GM23248 (cell line): ENCODE measurements around the gene RAD51AP2. TPM values are rescaled to one million over a fixed set of nuclear protein-coding genes. Genes with fewer than 3 reads are reported as not detected.

ENCODE experiments used
- DNase-seq: peaks from one replicate; pipeline ENCODE4 v3.0.0-alpha.2; 2015
- H2AFZ ChIP-seq: fragments of 200-600 bp; sonication (generic); 2 replicates; pipeline ENCODE4 v1.6.1; 2016; ENCODE audit warnings: antibody characterized with exemption
- H3F3A ChIP-seq: fragments of 200-600 bp; sonication (generic); 2 replicates; pipeline ENCODE4 v1.6.1; 2016; ENCODE audit warnings: mild to moderate bottlenecking, antibody characterized with exemption, mixed run types; ENCODE audit not compliant: insufficient read depth
- H3K27ac ChIP-seq: fragments of 200-600 bp; sonication (generic); 2 replicates; pipeline ENCODE4 v1.5.1; 2016; ENCODE audit warnings: mild to moderate bottlenecking
- H3K27me3 ChIP-seq: fragments of 200-600 bp; sonication (generic); replicated peaks from 2 replicates; pipeline ENCODE4 v1.6.1; 2016; ENCODE audit warnings: mild to moderate bottlenecking; ENCODE audit not compliant: insufficient read depth
- H3K36me3 ChIP-seq: fragments of 200-600 bp; sonication (generic); 2 replicates; pipeline ENCODE4 v1.6.1; 2016; ENCODE audit warnings: low read depth, mild to moderate bottlenecking
- H3K4me1 ChIP-seq: fragments of 200-600 bp; sonication (generic); 2 replicates; pipeline ENCODE4 v1.6.1; 2016; ENCODE audit warnings: mild to moderate bottlenecking; ENCODE audit not compliant: insufficient read depth
- H3K4me2 ChIP-seq: fragments of 200-600 bp; sonication (generic); one replicate; pipeline ENCODE4 v1.6.1; 2016; ENCODE audit warnings: mild to moderate bottlenecking; ENCODE audit not compliant: unreplicated experiment
- H3K4me3 ChIP-seq: fragments of 200-600 bp; sonication (generic); 2 replicates; pipeline ENCODE4 v1.5.1; 2016; ENCODE audit warnings: mild to moderate bottlenecking
- H3K79me2 ChIP-seq: fragments of 200-600 bp; sonication (generic); 2 replicates; pipeline ENCODE4 v1.6.1; 2016; ENCODE audit warnings: mild to moderate bottlenecking; ENCODE audit not compliant: insufficient read depth
- H3K9ac ChIP-seq: fragments of 200-600 bp; sonication (generic); 2 replicates; pipeline ENCODE4 v1.6.1; 2016; ENCODE audit warnings: mild to moderate bottlenecking
- H3K9me2 ChIP-seq: fragments of 200-600 bp; sonication (generic); 2 replicates; pipeline ENCODE4 v1.6.1; 2016; ENCODE audit warnings: mixed run types, mild to moderate bottlenecking, moderate library complexity; ENCODE audit not compliant: insufficient read depth
- H3K9me3 ChIP-seq: fragments of 200-600 bp; sonication (generic); one replicate; pipeline ENCODE4 v1.6.1; 2017; ENCODE audit warnings: low read depth
- H4K20me1 ChIP-seq: fragments of 200-600 bp; sonication (generic); 2 replicates; pipeline ENCODE4 v1.6.0; 2016; ENCODE audit not compliant: insufficient read depth
- EZH2 ChIP-seq: fragments of 200-600 bp; sonication (generic); IDR thresholded peaks from 2 replicates; pipeline ENCODE4 v1.6.1; 2018; ENCODE audit warnings: antibody characterized with exemption, mild to moderate bottlenecking; ENCODE audit not compliant: insufficient read depth, poor library complexity, severe bottlenecking
- EZH2phosphoT487 ChIP-seq: fragments of 200-600 bp; sonication (generic); IDR thresholded peaks from 2 replicates; pipeline ENCODE4 v1.6.1; 2018; ENCODE audit warnings: antibody characterized with exemption, moderate library complexity, mild to moderate bottlenecking, low read depth; ENCODE audit not compliant: insufficient read depth
- WGBS, 2 experiments: methylation state at CpG; one replicate each; pipeline ENCODE4 v1.1.6; 2015 to 2017; ENCODE audit warnings: low lambda C conversion rate in 2 of 2, low coverage in 1 of 2; ENCODE audit errors: missing lambda C conversion rate in 2 of 2; 5-methylcytosine and 5-hydroxymethylcytosine counted together
- in situ Hi-C: fragments of 300-500 bp; cut with MboI; formaldehyde crosslinking; loops from 2 replicates; pipeline ENCODE4 v1.15.0; 2020
- polyA plus RNA-seq: library from polyadenylated mRNA; unstranded; fragments of >200 nt; fragmentation: Nextera tagmentation; extraction: Ambion mirVana; gene quantifications from 2 replicates; pipeline ENCODE4 v1.2.1, GENCODE V29; 2016
- total RNA-seq: library from RNA; depleted of rRNA; stranded (reverse); fragments of >200 nt; shearing (Covaris generic); gene quantifications from 2 replicates; pipeline ENCODE4 v1.2.3, GENCODE V29; 2014

The RAD51AP2 gene
- total and polyA plus RNA-seq, 2 experiments from 2014 or later = not detected

DNA sequence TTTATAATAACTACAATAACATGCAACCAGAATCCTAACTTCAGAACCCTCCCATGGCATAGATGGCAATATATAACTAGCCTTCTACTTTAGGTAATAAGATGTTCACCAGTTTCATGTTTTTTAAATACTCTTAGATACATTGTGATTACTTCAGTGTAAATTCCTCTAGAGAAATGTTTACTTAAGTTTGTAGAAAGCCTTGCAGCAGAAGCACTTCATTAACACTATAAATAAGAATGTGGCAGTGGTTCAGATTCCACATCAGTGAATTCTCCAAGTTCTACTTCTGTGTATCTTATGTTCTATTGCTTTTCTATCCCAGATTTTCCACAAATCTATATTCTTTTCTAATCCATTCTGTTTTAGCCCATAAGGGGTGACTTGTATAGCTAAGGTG lies 1.2 kb upstream of the RAD51AP2 start:
- no peak for DNase-seq
- Histone ChIP-seq H3K27ac (no peak overlapping the region), H3K9me3 (no peaks in the 10 kb centered on the region), H3K4me2 (peak overlapping the region; percentile 98), H3K36me3 (no peaks in the 10 kb centered on the region), H3F3A (0 out of 2 replicates have a peak, but pooled peaks cover 5% of the 10 kb centered on the region), H3K79me2 (no peaks in the 10 kb centered on the region), H2AFZ (peak overlapping the region; percentile 93; the same call in 1 of the 2 replicates), H3K4me1 (peaks cover 12% of the 10 kb centered on the region; the same call in 1 of the 2 replicates), H3K4me3 (no peak overlapping the region), H3K9me2 (no peaks in the 10 kb centered on the region), H4K20me1 (no peaks in the 10 kb centered on the region), H3K27me3 (no peaks in the 10 kb centered on the region), H3K9ac (no peak overlapping the region)
- in situ Hi-C loops = no loop called here
- TF ChIP-seq EZH2phosphoT487 (no peak), EZH2 (no peak)

GRCh38 chr2:17517481-17518211 lies 594 bp downstream of the RAD51AP2 start:
- Histone ChIP-seq H3K4me1 (peaks cover 12% of the 10 kb centered on the region; the same call in 1 of the 2 replicates), H4K20me1 (no peaks in the 10 kb centered on the region), H2AFZ (peak overlapping the region; percentile 96), H3K27me3 (no peaks in the 10 kb centered on the region), H3K4me3 (peak overlapping the region; percentile 81), H3K79me2 (no peaks in the 10 kb centered on the region), H3K9me2 (no peaks in the 10 kb centered on the region), H3K4me2 (peak overlapping the region; percentile 98), H3K27ac (peak overlapping the region; percentile 59), H3K9ac (peak overlapping the region; percentile 77), H3F3A (0 out of 2 replicates have a peak, but pooled peaks cover 5% of the 10 kb centered on the region), H3K36me3 (no peaks in the 10 kb centered on the region), H3K9me3 (no peaks in the 10 kb centered on the region)
- peak; percentile 53 for DNase-seq
- WGBS, 2 experiments = 25 to 28% methylated on average over 8 of the region's 8 CpGs
- no peak for TF ChIP-seq EZH2phosphoT487
- no peak for TF ChIP-seq EZH2
- in situ Hi-C loops = no loop called here

DNA sequence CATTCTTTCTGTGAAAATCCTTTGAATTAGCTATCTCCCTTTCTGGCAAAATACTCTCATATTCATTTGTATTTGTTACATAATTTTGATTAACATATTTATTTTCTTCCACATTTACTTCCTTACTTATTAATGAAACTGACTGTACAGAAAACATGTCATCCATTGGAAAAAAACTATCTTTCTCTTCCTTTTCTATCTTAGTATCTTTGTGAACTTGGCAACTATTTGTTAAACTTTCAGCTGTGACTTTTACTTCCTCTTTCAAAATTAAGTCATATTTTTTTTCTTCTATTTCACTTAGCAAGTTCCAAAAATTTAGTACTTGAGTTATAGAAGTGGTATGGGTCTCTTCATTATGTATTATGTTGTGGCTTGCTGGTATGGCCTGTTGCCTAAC lies 2.6 kb downstream of the RAD51AP2 start:
- Histone ChIP-seq H3K9me2 (no peaks in the 10 kb centered on the region), H3K9me3 (no peaks in the 10 kb centered on the region), H3K27ac (no peak overlapping the region), H2AFZ (no peak overlapping the region; the same call in 1 of the 2 replicates), H4K20me1 (no peaks in the 10 kb centered on the region), H3K27me3 (no peaks in the 10 kb centered on the region), H3K36me3 (no peaks in the 10 kb centered on the region), H3K4me1 (peaks cover 12% of the 10 kb centered on the region; the same call in 1 of the 2 replicates), H3K4me2 (no peak overlapping the region), H3K9ac (no peak overlapping the region), H3K4me3 (no peak overlapping the region), H3K79me2 (no peaks in the 10 kb centered on the region), H3F3A (0 out of 2 replicates have a peak, but pooled peaks cover 5% of the 10 kb centered on the region)
- no peak for DNase-seq
- in situ Hi-C loops = no loop called here
- TF ChIP-seq EZH2 = no peak
- TF ChIP-seq EZH2phosphoT487 = no peak

GRCh38 chr2:17506736-17507616 lies 11.3 kb downstream of the RAD51AP2 start:
- no peak overlapping the region for H3K27ac ChIP-seq

More at GRCh38 chr2:17506736-17507616, 11.3 kb downstream of the RAD51AP2 start:
- in situ Hi-C loops = no loop called here
- H4K20me1 ChIP-seq = no peaks in the 10 kb centered on the region
- peak overlapping the region; percentile 15; the same call in 1 of the 2 replicates for H2AFZ ChIP-seq
- no peaks in the 10 kb centered on the region; the same call in 1 of the 2 replicates for H3K4me1 ChIP-seq
- no peaks in the 10 kb centered on the region for H3K36me3 ChIP-seq
- no peak overlapping the region for H3K4me3 ChIP-seq
- H3K9me2 ChIP-seq = no peaks in the 10 kb centered on the region
- H3K79me2 ChIP-seq = no peaks in the 10 kb centered on the region
- H3K27me3 ChIP-seq = no peaks in the 10 kb centered on the region
- DNase-seq = peak; percentile 19
- H3K9me3 ChIP-seq = no peaks in the 10 kb centered on the region
- TF ChIP-seq EZH2phosphoT487 (no peak), EZH2 (no peak)
- 42 to 44% methylated on average over 2 of the region's 2 CpGs for WGBS, 2 experiments
- no peak overlapping the region for H3K4me2 ChIP-seq
- no peak overlapping the region for H3K9ac ChIP-seq
- H3F3A ChIP-seq = no peaks in the 10 kb centered on the region
